SH-SY5Y (cell line): ENCODE measurements around the gene UTP4.

ENCODE experiments used
- GATA2 ChIP-seq: IDR thresholded peaks from 2 replicates; pipeline ENCODE4 v1.6.1; 2011; ENCODE audit warnings: mild to moderate bottlenecking, low read depth, low read length
- GATA3 ChIP-seq: IDR thresholded peaks from 2 replicates; pipeline ENCODE4 v1.6.1; 2011; ENCODE audit warnings: low read depth, mild to moderate bottlenecking, low read length, moderate library complexity

The UTP4 gene

DNA sequence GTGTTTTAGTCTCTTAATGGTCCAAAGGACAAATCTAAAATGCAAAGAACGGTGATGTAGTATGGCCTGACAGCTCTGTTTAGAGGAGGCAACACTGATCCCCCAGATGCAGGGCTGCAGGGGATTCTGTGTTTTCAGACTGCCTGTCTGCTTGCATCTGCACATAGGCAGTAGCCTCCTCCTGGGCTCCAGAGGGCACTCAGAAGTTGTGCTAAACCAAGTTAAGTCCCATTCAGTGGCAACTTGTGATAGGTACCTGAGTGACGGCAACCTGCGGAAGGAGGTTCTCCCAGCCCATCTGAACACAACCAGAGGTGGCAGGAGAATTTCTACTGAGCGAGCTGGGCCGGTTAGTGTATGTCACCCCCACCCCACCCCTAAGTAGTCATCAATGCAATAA lies 17.1 kb upstream of the UTP4 start:
- TF ChIP-seq GATA3 (no peak), GATA2 (no peak)

DNA sequence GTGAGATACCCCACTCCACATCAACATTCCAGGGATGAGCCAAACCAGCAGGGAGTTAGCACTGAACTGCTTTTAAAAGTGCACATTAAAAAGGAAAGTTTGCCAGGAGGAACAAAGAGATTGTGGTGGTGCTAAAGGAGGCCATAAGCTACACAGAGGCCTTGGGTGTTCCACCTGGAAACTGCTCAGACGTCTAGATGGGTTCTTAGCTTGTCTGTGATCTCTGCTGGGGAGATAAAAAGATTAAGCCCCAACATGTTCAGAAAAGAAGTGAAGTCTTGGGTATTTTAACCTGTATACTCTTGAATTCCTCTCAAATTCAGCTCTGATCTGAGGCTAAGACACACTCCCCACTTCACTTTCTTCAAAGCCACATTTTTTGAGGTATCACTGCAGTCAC lies 16.6 kb upstream of the UTP4 start:
- TF ChIP-seq GATA3 (no peak), GATA2 (no peak)

DNA sequence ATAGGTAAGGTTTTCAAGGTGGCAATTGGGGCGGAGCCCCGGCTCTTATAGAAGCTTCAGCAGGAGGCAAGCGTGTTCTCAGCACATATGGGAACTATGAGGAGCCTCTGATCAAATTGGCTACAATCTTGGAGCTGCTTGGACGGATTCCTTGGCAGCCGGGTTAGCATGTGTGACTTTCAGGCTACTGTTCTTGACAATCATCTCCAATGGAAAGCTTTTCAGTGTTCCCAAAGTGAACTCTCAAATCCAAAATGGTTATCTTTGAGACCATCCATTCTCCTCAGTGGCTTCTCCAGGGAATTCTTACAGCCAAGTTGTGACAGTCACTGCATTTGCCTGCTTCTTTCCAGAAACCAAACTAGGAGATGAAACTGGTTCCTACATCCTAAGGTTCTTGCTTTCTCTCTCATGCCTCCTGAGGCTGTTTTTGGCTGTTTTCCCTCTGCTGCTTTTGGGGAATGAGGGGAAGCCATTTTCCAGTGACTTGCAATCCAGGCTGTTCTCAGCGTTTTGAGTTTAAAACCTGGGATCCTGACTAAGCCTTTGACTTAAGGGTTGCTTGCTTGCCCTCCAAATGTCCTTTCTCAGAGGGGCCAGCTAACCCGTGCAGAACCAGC lies 16.1 kb upstream of the UTP4 start:
- no peak for TF ChIP-seq GATA3
- TF ChIP-seq GATA2, result no peak

DNA sequence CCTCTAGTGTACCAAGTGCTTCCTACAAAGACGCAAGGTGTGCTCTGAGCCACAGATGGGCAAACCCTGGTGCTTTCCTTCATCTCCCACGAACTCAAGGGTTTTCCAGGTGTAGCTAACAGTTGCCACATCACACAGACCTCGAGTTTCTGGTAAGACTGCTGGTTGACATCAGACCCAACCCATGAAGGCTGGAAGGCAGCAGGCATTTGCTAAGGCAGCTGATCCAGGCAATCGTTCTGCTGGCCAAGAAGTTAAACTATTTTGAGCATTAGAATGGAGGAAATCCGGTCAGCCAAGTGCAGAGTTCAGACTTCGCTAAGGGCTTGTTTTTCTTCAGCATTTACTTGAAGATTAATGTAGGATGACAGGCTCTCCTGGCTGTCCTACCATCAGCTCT lies 15.5 kb upstream of the UTP4 start:
- TF ChIP-seq GATA3 (no peak), GATA2 (no peak)

DNA sequence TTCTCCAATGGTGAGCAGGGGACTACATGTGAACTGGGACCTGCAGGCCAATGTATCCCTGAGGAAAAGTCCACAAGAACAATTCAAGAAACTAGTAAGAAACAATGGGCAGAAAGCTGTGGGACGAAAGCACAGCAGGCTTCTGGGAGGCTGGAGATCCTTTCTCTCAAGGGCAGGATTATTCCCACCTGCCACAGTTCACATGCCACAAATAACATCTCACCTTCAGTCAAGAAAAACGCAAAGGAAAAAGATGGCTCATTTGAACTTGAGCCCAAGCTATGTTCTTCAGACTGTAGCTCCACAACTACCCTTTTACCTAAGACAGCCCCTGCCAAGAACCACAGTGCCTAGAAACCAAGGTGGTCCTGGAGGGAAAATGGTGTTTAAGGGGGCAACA lies 14.0 kb upstream of the UTP4 start:
- no peak for TF ChIP-seq GATA3

DNA sequence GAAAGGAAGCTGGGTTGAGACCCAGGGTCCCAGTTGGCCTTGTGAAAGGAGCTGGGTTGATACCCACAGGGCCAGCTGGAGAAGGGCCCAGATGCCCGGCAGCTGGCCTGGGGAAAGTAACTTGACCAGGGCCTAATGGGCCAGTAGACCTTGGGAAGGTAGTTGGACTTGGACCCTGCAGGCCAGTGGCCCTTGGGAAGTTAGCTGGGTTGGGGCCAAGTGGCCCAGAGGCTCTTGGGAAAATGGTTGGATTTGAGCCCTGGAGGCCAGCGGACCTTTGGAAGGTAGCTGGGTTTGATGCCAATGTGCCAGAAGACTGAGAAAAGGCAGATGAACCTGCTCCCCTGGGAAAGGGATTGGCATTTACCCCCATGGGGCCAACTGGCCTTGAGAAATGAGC lies 13.5 kb upstream of the UTP4 start:
- TF ChIP-seq GATA3 (no peak), GATA2 (no peak)

DNA sequence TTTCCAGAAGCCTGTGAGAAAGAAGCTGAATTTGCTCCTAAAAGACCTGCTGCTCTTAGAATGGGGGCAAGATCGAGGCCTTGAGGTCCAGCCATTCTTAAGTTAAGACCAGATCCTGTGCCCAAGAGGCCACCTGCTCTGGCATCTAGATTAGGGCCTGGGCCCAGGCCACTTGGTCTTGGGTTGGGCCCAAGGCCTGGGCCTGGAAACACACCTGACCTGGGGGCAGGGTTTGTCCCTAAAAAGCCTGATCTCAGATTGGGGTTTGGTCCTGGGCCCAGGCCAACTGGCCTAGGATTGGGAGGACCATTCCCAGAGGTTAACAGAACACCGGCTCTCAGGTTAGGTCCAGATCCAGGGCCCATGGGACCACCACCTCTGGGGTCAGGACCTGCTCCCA lies 12.9 kb upstream of the UTP4 start:
- TF ChIP-seq GATA2 (no peak), GATA3 (no peak)

DNA sequence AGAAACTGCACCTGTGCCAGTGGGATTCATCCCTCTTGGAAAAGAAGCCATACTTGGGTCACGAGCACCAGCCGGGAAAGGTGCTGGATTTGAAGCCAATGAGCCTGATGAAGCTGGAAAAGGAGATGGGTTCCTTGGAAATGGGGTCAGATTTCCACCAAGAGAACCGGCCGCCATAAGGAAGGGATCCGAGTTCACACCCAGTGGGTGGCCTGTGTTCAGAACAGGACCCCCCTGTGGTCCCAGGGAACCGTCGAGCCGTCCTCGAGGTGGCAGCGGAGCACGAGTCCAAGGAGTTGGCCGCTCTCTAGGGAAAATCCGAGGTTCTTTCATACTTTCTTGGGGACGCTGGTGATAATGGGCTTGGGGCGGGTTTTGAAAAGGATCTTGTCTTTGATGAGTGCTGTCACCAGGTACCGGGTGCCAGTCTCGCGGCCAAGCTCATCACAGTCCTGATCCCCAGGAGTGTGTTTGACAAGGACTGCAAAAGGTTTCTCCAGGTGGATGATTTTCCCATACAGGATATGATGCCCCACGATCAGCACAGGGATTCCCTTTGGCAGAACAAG lies 12.3 kb upstream of the UTP4 start:
- no peak for TF ChIP-seq GATA3
- no peak for TF ChIP-seq GATA2

DNA sequence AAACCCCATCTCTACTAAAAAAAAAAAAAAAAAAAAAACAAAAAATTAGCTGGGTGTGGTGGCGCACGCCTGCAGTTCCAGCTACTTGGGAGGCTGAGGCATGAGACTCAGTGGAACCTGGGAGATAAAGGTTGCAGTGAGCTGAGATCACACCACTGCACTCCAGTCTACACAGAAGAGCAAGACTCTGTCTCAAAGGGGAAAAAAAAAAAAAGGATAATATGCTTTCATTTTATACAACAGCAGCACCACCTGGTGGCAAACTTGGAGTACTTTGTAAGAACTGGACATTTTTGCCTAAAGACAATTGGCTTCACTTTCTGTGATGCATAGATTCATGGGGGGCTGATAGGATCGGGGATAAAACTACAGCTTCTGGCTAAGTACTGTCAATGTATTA lies 8.5 kb upstream of the UTP4 start:
- no peak for TF ChIP-seq GATA3
- no peak for TF ChIP-seq GATA2

DNA sequence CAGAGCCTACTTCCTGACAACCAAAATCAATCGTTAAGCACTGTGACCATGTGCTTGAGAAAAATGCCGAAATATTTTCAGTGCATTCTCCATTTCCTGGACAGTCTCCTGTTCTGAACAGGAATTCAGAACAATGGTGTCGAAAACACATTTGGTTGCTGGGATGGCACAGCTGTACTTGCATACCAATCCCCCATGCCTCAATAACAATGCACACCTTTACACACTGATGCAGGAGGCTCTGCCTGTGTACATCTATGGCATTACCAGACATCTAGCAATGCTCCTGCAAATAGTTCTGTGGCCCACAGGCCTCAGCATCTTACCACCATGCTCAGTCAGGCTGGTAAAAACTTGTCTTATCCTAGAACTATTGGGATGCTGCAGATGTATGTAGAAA lies 6.2 kb upstream of the UTP4 start:
- TF ChIP-seq GATA2 (no peak), GATA3 (no peak)

DNA sequence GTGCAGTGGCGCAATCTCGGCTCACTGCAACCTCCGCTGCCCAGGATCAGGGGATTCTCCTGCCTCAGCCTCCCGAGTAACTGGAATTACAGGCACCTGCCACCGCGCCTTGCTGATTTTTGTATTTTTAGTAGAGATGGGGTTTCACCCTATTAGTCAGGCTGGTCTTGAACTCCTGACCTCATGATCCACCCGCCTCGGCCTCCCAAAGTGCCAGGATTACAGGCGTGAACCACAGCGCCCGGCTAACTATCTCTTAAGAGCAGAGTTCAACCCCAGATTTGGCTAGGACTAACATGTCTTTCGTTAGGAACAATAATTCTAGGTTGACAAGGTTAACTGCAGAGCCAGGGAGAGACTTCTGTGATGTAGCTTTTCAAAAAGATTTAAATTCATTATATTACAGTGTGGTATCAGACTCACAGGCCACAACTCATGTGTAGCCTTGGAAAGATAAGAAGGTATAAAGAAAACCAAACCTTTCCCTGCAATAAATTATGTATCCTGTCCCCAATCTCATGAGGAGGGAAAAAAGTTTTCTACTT lies 4.4 kb upstream of the UTP4 start:
- no peak for TF ChIP-seq GATA2
- TF ChIP-seq GATA3, result no peak

DNA sequence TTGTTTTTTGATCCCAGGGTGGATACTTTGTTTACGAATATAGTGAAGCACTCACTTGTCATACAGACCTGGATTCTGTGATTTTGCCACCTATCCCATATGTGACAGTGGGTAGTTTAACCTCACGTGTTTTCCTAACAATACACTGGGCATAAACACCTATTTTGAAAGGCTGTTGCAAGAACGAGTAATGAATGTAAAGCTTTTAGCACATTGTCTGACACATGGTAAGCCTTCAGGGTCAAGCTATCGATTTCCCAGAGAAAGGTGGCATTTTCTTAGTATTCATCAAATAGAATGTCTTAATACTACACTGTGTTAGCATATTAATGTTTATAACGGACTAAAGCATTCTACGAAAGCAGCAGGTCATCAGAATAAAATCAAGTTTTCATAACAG lies 2.0 kb upstream of the UTP4 start:
- TF ChIP-seq GATA2, result no peak
- TF ChIP-seq GATA3, result no peak

DNA sequence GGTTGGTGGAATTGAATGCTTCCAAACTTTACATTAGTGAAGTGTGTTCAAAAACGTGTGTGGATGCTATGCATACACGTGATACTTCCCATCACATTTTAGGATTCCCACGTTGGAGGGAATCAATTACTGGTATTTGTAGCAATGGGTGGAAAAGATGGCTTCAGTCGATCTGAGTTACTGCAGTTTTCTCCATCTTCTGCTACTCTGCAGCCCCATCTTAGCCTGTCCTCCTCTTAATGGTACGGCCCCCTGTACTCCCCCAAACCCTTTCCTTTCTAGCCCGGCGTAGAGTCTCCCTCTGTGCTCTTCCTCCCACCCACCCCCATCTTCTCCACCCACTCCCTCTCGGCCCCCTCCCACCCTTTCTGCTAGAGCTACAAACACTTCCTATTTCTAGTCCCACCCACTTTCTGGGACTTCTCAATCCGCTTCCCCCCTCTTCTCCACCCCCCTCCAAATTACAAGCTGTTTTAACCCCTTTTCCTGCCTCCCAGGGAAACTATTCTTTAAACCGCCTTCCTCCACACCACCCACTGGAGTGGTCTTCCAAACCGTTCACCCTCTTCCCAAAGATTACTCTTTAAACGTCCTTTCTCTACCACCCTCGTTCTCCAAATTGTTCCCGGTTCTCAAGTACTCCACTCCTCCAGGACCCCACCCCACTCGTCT lies 1.1 kb upstream of the UTP4 start:
- no peak for TF ChIP-seq GATA3
- no peak for TF ChIP-seq GATA2

DNA sequence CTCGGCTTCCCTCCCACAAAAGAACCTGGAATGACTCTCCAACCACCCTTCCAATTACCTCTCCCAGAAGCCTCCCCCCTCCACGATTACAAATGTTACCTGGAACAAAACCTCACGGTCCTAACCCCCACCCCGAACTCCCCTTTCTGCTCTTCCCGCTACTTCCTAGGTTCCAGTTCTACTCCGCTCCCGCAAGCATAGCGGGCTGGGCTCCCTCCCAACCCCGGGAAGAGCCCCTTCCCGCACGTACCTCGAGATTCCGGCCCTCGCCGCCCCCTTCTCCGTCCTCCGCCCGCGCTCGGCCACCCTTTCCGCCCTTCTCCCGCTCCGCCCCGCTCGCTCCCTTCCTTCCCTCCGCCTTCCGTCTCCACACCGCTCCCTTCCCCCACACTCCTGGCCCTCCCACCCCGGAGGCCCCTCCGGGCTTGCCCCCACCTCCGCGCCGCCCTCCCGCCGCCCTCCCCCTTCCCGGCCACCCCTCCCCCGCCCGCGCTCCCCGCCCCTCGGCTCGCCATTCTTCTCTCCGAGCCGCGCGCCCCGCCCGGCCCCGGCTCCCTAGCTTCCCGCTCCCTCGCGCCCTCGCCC lies 518 bp upstream of the UTP4 start:
- TF ChIP-seq GATA3, result no peak
- no peak for TF ChIP-seq GATA2
